ENCODE data around the gene KRTAP19-3. TPM values are rescaled to one million over a fixed set of nuclear protein-coding genes. Genes with fewer than 3 reads are reported as not detected.
"Not testable (repeated sequence)": the region's sequence is repeated elsewhere in the genome, so short reads cannot be mapped to it uniquely, and the experiment has no call there.

Gene KRTAP19-3
- not detected for total RNA-seq
- long read RNA-seq = 0 reads

- TF ChIP-seq POLR2A (IDR thresholded peaks at IDR 0.05) = no peak
- TF ChIP-seq CTCF (IDR thresholded peaks at IDR 0.05) = no peak
- Histone ChIP-seq H3K27ac (no peak within 1 kb of the TSS), H3K9me3 (no peaks in the 10 kb centered on the region), H3K27me3 (no peaks in the 10 kb centered on the region), H3K4me3 (no peak within 1 kb of the TSS), H3K36me3 (no peaks in the 10 kb centered on the region), H3K4me1 (no peaks in the 10 kb centered on the region)
- no peak for ATAC-seq
- WGBS (ENCODE audit: insufficient coverage, low coverage, low lambda C conversion rate, missing lambda C conversion rate) = 59% methylated on average over 2 of the region's 2 CpGs
- intact Hi-C loops (cut with DNase I) = no loop called here
- no peak for DNase-seq
Measured at GRCh38 chr21:30491963-30492428, at the start of gene KRTAP19-3. Gene KRTAP19-3 (minus strand): TSS chr21:30492013. CDS start chr21:30491957, 56 bp downstream.

- Histone ChIP-seq H3K27me3 (no peaks in the 10 kb centered on the region), H3K36me3 (no peaks in the 10 kb centered on the region), H3K4me1 (no peaks in the 10 kb centered on the region), H3K27ac (no peak overlapping the region), H3K9me3 (no peaks in the 10 kb centered on the region), H3K4me3 (no peak overlapping the region)
- 69% methylated on average over 1 of the region's 1 CpG for WGBS (ENCODE audit: insufficient coverage, low coverage, low lambda C conversion rate, missing lambda C conversion rate)
- DNase-seq = no peak
- intact Hi-C loops (cut with DNase I) = no loop called here
- TF ChIP-seq POLR2A (IDR thresholded peaks at IDR 0.05) (no peak), CTCF (IDR thresholded peaks at IDR 0.05) (no peak)
- no peak for ATAC-seq
Measured at GRCh38 chr21:30518876-30519275, 27.1 kb upstream of the KRTAP19-3 start.

GRCh38 chr21:30515681-30516080, 23.9 kb upstream of the KRTAP19-3 start:
- Histone ChIP-seq H3K4me3 (no peak overlapping the region), H3K4me1 (no peaks in the 10 kb centered on the region), H3K27ac (no peak overlapping the region), H3K36me3 (no peaks in the 10 kb centered on the region), H3K9me3 (no peaks in the 10 kb centered on the region), H3K27me3 (no peaks in the 10 kb centered on the region)
- intact Hi-C loops (cut with DNase I) = no loop called here
- TF ChIP-seq CTCF (IDR thresholded peaks at IDR 0.05) = no peak
- TF ChIP-seq POLR2A (IDR thresholded peaks at IDR 0.05) = no peak
- 10% methylated on average over 1 of the region's 1 CpG for WGBS (ENCODE audit: insufficient coverage, low coverage, low lambda C conversion rate, missing lambda C conversion rate)
- no peak for ATAC-seq
- no peak for DNase-seq

- H3K36me3 ChIP-seq; ATAC-seq; H3K4me1 ChIP-seq; H3K9me3 ChIP-seq; H3K27me3 ChIP-seq; intact Hi-C loops (cut with DNase I); H3K27ac ChIP-seq; H3K4me3 ChIP-seq; DNase-seq: not testable (repeated sequence)
- peak in 2 of 4 donors; percentile 33 to 38 for TF ChIP-seq CTCF (IDR thresholded peaks at IDR 0.05)
- 23% methylated on average over 4 of the region's 4 CpGs for WGBS (ENCODE audit: insufficient coverage, low coverage, low lambda C conversion rate, missing lambda C conversion rate)
Measured at GRCh38 chr21:30505621-30506205, 13.9 kb upstream of the KRTAP19-3 start.
